IPS-18c (cell line): Measurements from ENCODE around the gene RAD23B.

ENCODE experiments used
- H3K4me3 ChIP-seq: 2 replicates; pipeline ENCODE4 v1.7.0; 2013; ENCODE audit warnings: low read depth, mild to moderate bottlenecking, low read length, moderate library complexity; ENCODE audit not compliant: insufficient read depth
- H3K9me3 ChIP-seq: one replicate; pipeline ENCODE4 v1.6.1; 2013; ENCODE audit warnings: mild to moderate bottlenecking, low read length, moderate library complexity; ENCODE audit not compliant: control insufficient read depth, insufficient read depth

Gene RAD23B

DNA sequence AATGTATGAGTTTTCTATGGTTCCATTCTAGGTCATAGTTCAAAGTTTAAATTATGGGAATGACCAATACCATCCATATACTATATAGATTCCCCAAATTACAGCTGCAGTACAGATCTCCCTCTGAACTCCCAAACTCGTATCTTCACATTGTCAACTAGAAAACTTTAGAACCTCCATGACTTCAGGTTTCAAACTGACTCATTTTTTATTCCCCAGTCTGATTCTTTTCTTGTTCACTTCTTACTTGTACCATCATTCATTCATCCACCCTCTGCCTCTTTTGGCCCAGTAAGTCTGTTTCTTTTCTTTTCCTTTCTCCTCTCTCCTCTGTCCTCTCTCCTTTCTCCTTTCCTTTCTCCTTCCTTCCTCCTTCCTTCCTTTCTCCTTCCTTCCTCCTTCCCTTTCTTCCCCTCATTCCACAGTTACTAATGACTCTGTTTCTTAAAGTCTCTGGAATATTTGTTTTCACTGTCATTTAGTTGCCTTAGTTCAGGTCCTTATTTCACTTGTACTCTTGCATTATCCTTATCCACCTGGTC lies 30.5 kb downstream of the RAD23B start:
- no peak overlapping the region for H3K4me3 ChIP-seq
- H3K9me3 ChIP-seq: no peaks in the 10 kb centered on the region

DNA sequence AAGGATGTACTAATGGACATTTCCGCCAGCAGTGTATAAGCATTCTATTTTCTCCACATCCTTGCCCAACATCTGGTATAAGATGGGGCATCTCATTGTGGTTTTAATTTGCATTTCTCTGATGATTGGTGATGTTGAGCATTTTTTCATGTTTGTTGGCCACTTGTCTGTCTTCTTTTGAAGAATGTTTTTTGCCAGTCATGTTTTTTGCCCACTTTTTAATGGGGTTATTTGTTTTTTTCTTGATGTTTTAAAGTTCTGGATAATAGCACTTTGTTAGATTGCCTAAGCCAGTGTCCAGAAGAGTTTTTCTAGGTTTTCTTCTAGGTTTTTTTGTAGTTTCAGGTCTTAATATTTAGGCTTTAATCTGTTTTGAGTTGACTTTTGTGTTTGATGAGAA lies 31.7 kb downstream of the RAD23B start:
- no peak overlapping the region for H3K4me3 ChIP-seq
- no peaks in the 10 kb centered on the region for H3K9me3 ChIP-seq

DNA sequence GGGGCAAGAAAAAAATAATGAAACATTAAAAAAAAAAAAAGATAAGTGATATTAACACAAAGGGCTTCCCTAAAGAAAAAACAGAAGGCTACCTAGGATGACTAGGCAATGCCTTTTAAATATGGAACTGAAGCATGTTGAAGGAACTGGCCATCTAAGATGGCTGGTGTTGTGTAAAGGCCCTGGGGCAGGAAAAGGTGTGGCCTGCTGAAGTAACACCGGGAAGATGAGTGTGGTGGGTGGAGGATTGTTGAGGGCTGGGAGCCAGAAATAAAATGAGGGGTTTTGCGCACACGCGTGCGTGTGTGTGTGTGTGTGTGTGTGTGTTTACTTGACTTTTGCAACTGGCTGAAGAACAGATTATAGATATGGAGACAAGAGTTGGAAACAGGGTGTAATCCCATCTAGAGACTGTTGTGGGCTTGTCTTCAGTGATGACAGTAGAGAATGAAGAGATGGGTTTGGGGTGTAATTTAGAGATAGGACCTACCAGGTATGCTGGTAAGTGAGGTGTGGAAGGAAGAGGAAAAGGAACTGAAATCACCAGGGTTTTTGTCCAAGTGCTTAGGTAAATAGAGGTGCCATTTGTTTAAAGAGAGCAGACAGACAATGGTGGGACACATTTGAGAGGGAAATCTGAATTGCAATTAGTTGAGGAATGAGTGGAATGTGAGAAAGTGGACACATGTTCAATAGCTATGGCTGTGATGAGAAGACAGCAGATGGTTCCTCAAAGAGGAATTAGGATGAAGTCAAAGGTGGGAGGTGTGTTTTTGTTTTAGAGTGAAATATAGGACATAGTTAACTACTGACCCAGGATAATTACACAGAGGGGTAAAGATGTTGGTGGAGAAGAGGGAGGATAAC lies 33.9 kb downstream of the RAD23B start:
- H3K9me3 ChIP-seq: no peaks in the 10 kb centered on the region
- H3K4me3 ChIP-seq: no peak overlapping the region

DNA sequence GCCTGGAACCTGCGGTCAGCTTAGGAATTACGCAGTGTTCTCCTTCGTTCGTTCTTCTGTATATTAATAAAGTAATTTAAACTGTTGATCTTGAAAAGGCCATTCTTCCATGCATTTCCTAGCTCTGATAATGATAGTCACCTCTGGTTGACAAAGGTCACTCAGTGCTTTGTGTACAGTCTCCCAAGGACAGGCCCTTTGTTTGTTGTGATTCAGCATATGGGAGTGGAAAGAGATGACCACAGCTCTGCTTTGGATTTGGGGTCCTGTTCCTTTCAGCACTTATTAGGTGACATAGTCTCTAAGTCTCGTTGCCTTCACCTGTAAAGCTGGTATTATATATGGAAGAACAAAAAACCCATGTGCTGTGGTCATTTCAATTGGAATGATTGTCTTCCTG lies 39.6 kb downstream of the RAD23B start:
- Histone ChIP-seq H3K9me3 (no peaks in the 10 kb centered on the region), H3K4me3 (no peak overlapping the region)

DNA sequence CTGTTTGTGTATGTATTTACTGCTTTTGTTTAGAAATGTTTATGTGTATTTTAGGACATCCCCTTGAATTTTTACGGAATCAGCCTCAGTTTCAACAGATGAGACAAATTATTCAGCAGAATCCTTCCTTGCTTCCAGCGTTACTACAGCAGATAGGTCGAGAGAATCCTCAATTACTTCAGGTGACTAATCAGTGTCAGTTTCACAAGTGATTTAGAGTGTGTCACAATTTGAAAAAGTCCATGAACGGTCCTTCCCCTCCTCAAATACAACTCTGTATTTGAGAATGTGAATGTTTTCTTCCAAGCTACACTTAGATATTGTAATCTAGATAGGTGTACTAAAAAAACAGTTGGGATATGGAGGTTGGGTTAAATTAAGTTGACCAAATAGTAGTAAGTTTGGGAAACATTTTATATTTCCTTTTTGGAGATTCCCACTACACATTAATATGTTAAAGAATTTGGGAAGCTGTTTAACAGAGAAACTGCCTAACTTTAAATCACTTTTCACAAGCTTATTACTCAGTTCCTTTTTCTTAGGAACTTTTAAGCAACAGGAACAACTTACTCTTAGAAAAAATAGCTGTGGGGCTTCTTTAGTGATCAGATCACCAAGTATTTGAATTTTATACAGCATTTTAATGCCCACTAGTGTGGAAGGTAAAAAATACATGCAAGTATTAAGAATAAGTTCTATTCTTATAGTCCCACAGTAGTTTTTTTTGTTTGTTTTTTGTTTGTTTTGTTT lies 40.9 kb downstream of the RAD23B start:
- H3K4me3 ChIP-seq: no peak overlapping the region

DNA sequence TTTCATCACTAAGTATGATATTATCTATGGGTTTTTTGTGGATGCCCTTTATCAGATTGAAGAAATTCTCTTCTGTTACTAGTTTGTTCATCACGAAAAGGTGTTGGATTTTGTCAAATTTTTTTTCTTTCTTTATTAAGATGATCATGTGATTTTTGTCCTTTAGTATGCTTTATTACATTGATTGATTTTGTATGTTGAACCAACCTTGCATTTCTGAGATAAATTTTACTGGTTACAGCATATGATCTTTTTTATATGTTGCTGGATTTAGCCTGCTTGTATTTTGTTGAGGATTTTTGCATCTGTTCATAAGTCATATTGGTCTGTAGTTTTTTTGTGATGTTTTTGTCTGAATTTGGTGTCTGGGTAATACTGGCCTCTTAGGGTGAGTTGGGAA lies 42.8 kb downstream of the RAD23B start:
- Histone ChIP-seq H3K9me3 (no peaks in the 10 kb centered on the region), H3K4me3 (no peak overlapping the region)

More for the DNA sequence above, 40.9 kb downstream of the RAD23B start:
- H3K9me3 ChIP-seq: no peaks in the 10 kb centered on the region

DNA sequence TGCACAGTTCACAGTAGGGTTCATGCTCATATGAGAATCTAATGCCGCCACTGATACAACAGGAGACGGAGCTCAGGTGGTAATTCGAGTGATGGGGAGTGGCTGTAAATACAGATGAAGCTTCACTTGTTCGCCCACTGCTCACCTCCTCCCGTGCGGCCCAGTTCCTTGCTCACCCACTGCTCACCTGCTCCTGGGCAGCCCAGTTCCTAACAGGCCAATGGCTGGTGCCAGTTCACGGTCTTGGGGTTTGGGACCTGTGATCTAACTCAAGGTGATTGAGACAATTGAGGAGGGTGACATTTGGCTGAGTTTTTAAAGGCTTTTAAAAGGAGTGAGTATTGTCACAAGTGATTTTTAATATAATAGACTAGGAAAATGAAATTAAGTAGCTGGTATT lies 45.4 kb downstream of the RAD23B start:
- H3K9me3 ChIP-seq: no peaks in the 10 kb centered on the region
- H3K4me3 ChIP-seq: no peak overlapping the region

DNA sequence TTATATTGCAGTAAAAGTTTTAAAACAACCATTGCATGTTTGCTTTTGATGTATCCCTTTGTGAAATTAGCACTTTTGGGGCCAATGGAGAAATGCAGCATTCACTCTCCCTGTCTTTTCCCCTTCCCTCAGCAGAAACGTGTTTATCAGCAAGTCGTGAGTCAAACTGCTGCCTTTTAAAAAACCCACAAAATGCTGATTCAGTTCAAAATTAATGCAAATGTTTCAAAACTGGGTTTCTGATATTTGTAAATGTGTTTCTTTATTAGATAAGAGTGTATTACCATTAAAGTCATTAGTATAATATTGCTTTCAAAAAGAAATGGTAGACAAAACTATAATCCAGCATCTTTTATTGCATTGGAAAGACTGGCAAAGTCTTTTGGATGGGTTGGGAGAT lies 47.3 kb downstream of the RAD23B start:
- H3K4me3 ChIP-seq: no peak overlapping the region
- H3K9me3 ChIP-seq: no peaks in the 10 kb centered on the region

DNA sequence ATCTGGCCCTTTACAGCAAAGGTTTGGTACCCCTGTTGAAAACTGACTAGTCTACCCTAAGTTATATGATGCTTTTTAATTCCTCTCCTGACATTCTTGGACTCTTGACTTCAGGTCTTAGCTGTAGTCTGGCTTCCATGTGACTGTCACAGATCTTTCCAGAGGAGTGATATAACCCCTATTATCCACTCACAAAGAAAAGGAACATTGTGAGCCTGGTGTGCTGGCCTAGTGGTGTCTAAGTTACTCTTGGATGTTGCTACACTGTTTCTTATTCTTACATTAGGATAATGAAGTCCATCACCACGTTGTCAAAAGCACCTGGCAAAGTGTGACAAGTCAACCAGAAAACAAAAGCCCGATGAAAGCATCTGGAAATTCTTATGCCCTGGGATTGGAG lies 49.8 kb downstream of the RAD23B start:
- H3K9me3 ChIP-seq: no peaks in the 10 kb centered on the region
- H3K4me3 ChIP-seq: no peak overlapping the region

DNA sequence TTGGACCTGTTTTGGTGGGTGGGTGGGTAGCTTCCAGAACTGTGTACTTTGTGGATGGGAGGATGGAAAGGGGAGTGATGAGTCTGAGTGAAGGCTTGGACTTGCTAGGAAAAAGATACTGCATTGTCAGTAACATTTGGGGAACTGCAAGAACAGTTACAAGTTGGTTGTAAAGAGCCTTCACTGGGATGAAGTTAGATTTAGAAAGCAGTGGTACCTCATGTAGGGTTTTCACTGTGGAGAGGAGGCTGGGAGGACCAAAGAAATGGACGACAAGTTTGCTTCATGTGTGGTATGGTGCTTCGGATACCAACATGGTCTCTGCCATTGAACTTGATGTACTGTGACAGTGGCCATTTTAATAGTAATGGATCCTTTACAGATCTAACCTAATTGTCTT lies 50.3 kb downstream of the RAD23B start:
- Histone ChIP-seq H3K9me3 (no peaks in the 10 kb centered on the region), H3K4me3 (no peak overlapping the region)

DNA sequence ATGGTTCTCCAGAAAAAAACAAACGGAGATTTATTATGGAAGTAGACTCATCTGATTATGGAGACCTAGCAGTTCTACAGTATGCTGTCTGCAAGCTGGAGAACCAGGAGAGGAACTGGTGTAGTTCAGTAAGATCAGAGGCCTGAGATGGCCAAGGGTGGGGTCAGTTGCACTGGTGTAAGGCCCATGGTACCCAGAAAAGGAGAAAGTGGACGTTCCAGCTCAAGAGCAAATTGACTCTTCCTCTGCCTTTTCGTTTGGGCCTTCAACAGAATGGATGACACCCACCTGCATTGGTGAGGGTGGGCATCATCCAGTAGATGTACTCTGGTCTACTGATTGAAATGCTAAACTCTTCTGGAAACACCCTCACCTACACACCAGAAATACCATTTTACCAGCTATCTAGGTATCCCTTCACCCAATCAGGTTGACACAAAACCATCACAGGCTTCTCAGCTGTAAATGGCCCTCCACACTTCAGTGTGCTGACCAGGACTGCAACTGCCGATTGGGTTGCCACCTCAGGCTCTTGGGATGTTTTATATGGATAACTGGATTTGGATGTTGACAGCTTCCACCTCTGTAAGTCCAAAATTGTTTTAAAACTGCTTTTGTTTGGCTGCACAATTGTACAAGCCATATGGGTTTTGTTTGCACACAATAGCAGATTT lies 51.2 kb downstream of the RAD23B start:
- Histone ChIP-seq H3K4me3 (no peak overlapping the region), H3K9me3 (no peaks in the 10 kb centered on the region)

DNA sequence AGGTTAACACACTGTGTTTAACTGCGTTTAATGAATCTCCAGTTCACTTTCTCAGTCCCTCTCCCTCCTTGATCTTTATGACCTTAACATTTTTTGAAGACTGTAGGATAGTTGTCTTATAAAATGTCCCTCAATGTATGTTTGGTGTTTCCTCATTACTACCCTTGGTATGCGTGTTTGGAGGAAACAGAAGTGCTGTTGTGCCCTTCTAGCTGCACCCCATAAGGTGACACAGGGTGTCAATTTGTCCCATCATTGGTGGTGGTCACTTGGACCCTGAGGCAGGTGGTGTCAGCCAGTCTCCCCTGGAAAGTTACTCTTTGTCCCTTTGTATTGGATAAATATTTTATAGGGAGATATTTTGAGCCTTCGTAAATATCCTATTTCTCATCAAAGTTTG lies 52.3 kb downstream of the RAD23B start:
- no peaks in the 10 kb centered on the region for H3K9me3 ChIP-seq
- H3K4me3 ChIP-seq: no peak overlapping the region

DNA sequence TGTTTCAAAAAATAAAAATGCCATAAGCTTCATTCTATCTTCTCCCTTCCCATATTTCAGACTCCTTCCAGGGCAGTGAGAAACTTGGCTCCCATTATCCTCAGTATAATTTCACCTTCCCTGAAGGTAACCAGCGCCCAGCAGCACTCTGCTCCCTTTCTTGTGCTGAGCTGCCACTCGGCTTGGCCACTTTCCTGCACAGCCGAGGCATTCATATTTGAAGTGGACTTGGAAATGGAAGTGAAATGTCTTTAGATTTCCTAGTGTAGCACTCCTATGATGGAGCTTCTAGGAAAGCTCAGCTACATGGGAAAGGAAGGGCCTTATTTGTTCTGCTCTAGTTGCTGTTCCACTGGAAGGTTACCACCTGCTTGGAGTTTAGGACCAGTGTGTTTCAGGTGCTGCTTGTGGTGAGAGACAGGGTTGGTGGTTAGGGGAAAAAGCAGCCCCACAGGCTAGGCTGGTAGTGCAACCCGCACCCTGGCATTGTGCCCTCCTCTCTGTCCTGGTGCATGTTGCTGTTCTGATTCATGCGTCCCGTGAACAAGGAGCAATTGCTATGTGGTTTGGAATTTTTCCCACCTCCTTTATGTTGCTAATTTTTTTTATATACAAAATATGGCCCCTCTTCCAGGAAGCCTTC lies 53.8 kb downstream of the RAD23B start:
- Histone ChIP-seq H3K9me3 (no peaks in the 10 kb centered on the region), H3K4me3 (no peak overlapping the region)

DNA sequence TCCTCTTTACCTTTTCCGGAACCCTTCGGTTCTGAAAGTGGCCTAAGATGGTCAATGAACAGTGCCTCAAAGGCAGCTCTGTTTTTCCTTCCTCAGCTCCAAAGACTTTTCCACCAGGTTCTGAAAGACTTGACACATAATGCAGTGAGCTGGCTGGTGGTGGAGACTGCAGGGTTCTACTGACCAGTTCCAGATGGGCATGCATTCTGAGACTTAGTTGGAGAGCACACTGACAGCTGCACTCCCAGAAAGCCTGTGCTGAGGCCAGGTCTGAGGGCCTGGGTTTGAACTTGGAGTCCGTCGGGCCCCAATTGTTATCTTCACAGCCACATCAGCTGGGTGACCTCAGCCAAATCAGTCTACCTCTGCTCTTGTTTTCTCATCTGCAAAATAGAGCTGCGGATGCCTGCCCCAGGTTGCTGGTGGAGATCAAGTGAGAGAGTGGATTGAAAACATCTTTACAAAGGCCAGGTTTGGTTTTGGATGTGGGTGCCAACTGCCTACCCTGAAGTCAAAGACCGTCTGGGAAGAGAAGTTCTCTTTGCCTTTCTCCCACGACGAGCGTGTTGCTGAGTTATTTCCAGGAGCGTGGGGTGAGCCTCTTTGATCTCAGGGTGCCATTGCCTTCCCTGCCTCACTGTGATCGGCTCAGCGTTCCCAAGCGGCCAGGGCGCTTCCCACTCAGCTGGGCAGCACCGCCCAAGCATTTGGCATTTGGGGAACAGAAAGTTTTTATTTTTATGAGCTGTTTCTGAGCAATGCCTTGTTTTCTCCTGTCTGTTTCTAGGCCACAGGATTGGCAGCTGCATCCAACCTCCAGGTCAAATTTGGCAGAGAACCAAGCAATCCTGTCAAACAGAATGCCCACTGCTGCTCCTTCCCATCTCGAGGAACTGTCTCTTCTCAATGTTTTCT lies 54.9 kb downstream of the RAD23B start:
- H3K9me3 ChIP-seq: no peaks in the 10 kb centered on the region
- no peak overlapping the region for H3K4me3 ChIP-seq

DNA sequence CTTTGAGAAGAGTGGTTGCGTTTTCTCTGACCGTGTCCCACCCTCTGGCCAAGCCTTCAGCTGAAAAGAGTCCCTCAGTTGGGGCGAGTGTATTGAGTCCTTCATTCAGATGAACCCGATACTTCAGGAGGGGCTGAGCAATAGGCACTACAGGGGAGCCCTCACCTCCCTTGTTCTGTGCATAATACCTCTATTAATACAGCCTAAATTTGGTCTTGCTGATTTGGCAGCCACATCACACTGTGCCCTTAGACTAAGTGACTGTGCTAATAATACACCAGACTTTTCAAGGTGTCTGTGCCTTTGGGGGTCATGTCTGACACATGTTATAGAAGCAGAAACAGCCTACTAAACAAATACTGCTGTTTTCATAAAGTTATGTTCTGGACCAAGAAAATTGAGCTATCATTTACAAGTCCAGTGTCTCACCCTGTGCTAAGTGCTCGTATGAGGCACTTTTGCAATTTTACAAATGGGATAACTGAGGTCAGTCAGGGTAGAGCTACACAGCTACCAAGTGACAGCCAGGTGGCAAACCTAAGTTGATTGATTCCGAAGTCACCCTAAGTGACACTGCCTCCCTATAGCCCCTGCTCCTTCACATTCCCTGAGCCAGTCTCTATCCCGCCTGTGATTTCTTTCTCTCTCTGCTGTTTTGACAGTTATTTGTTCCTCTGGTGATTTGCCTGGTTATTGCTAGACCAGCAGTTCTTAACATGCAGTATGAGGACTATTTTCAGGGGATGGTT lies 56.0 kb downstream of the RAD23B start:
- no peaks in the 10 kb centered on the region for H3K9me3 ChIP-seq
- no peak overlapping the region for H3K4me3 ChIP-seq
